Keratinocyte (primary cell): ENCODE results near the gene SLC35E2B. TPM values are rescaled to one million over a fixed set of nuclear protein-coding genes. Genes with fewer than 3 reads are reported as not detected.

Experiments
- DNase-seq: peaks from one replicate; pipeline ENCODE4 v3.0.0-alpha.2; 2011; ENCODE audit warnings: low read depth, missing footprints, low spot score
- FAIRE-seq: peaks from 2 replicates; lab custom pipeline; 2011; peaks lifted over from hg19 to GRCh38; lab: Jason Lieb, UNC
- H2AFZ ChIP-seq: 2 replicates; pipeline ENCODE4 v1.6.0; 2012; ENCODE audit warnings: low read length, control low read depth, inconsistent platforms; ENCODE audit not compliant: control insufficient read depth
- H3K27ac ChIP-seq: 2 replicates; pipeline ENCODE4 v1.5.1; 2011; ENCODE audit warnings: low read length; ENCODE audit not compliant: control insufficient read depth, insufficient read depth
- H3K27me3 ChIP-seq: 3 replicates; pipeline ENCODE4 v1.6.0; 2011; ENCODE audit warnings: low read length; ENCODE audit not compliant: control insufficient read depth, insufficient read depth; ENCODE audit errors: extremely low read depth
- H3K36me3 ChIP-seq, 2 experiments: 2 replicates in 1 of 2; 3 replicates in 1 of 2; pipeline ENCODE4 v1.5.1; 2011; ENCODE audit warnings: low read length in 2 of 2, mild to moderate bottlenecking in 1 of 2; ENCODE audit not compliant: control insufficient read depth in 2 of 2, insufficient read depth in 2 of 2; ENCODE audit errors: extremely low read depth in 1 of 2
- H3K4me1 ChIP-seq: 3 replicates; pipeline ENCODE4 v1.5.1; 2011; ENCODE audit warnings: low read length; ENCODE audit not compliant: control insufficient read depth, insufficient read depth; ENCODE audit errors: extremely low read depth
- H3K4me2 ChIP-seq: 3 replicates; pipeline ENCODE4 v1.6.0; 2011; ENCODE audit warnings: low read depth, low read length; ENCODE audit not compliant: control insufficient read depth, insufficient read depth; ENCODE audit errors: extremely low read depth
- H3K4me3 ChIP-seq, 3 experiments: fragments of 200-600 bp in 1 of 3; sonication (generic) in 1 of 3; 2 replicates in 2 of 3; 3 replicates in 1 of 3; pipeline ENCODE4 v1.5.1; 2011 to 2016; ENCODE audit warnings: low read length in 3 of 3, mild to moderate bottlenecking in 3 of 3, control low read depth in 2 of 3, inconsistent platforms in 1 of 3, low read depth in 1 of 3, mixed read lengths in 1 of 3, mixed run types in 1 of 3, moderate library complexity in 1 of 3; ENCODE audit not compliant: control insufficient read depth in 2 of 3, insufficient read depth in 2 of 3; ENCODE audit errors: extremely low read depth in 1 of 3
- H3K79me2 ChIP-seq: 2 replicates; pipeline ENCODE4 v1.6.0; 2012; ENCODE audit warnings: low read length; ENCODE audit not compliant: control insufficient read depth, insufficient read depth
- H3K9ac ChIP-seq: 3 replicates; pipeline ENCODE4 v1.6.0; 2011; ENCODE audit warnings: low read length; ENCODE audit not compliant: control insufficient read depth, insufficient read depth; ENCODE audit errors: extremely low read depth
- H3K9me1 ChIP-seq: 3 replicates; pipeline ENCODE4 v1.6.0; 2011; ENCODE audit warnings: low read length; ENCODE audit not compliant: control insufficient read depth, insufficient read depth; ENCODE audit errors: extremely low read depth
- H3K9me3 ChIP-seq: 2 replicates; pipeline ENCODE4 v1.5.1; 2012; ENCODE audit warnings: low read depth, low read length; ENCODE audit not compliant: control insufficient read depth
- H4K20me1 ChIP-seq: 3 replicates; pipeline ENCODE4 v1.6.0; 2011; ENCODE audit warnings: low read length; ENCODE audit not compliant: control insufficient read depth, insufficient read depth; ENCODE audit errors: extremely low read depth
- EZH2 ChIP-seq: IDR thresholded peaks from one replicate; pipeline ENCODE4 v1.6.1; 2012; ENCODE audit warnings: inconsistent platforms, mild to moderate bottlenecking, low read length, moderate library complexity
- dilution Hi-C: fragments of 300-500 bp; cut with MboI; formaldehyde crosslinking; loops from one replicate; pipeline ENCODE4 v1.7.0; 2020; ENCODE audit warnings: low sequenced_read_pairs; ENCODE audit not compliant: extremely low pct_ligation_motif_present
- polyA plus RNA-seq, 5 experiments: library from polyadenylated mRNA; depleted of rRNA in 3 of 5; stranded (reverse) in 3 of 5; stranded (forward) in 1 of 5; unstranded in 1 of 5; fragments of >200 nt; gene quantifications; 1 replicate in 1 of 5; 2 replicates in 3 of 5; 3 replicates in 1 of 5; pipeline versions ENCODE4 v1.2.1 to v1.2.3, GENCODE V29; 2011 to 2012; ENCODE audit warnings: missing spikeins in 2 of 5, low read depth in 1 of 5, low replicate concordance in 1 of 5
- TF ChIP-seq, protein P1 (sequence below), 3 experiments: IDR thresholded peaks in 1 of 3; conservative IDR thresholded peaks in 1 of 3; optimal IDR thresholded peaks in 1 of 3; 2 replicates in 2 of 3; 3 replicates in 1 of 3; pipeline versions ENCODE3 to v1.5.1; 2011; ENCODE audit warnings: low read length in 3 of 3, mild to moderate bottlenecking in 3 of 3, moderate library complexity in 2 of 3, control low read depth in 1 of 3, inconsistent platforms in 1 of 3; ENCODE audit not compliant: insufficient read depth in 2 of 3; ENCODE audit errors: extremely low read depth in 1 of 3

SLC35E2B gene
- polyA plus RNA-seq, 1 donor (not counting 4 experiments of a cell fraction or from before 2014, with no cell fraction given), result 10.3 TPM

GRCh38 chr1:1618396-1619068 lies 74.1 kb downstream of the SLC35E2B start:
- Histone ChIP-seq H3K9me1 (no peaks in the 10 kb centered on the region), H4K20me1 (no peaks in the 10 kb centered on the region), H3K36me3 (peaks cover 0 to 3% of the 10 kb centered on the region in 2 experiments), H3K27me3 (no peaks in the 10 kb centered on the region), H3K4me2 (no peak overlapping the region), H2AFZ (no peak overlapping the region), H3K27ac (no peak overlapping the region), H3K4me1 (peaks cover 18% of the 10 kb centered on the region), H3K9me3 (no peaks in the 10 kb centered on the region), H3K4me3 (no peak overlapping the region), H3K9ac (no peak overlapping the region), H3K79me2 (peaks cover 13% of the 10 kb centered on the region)
- TF ChIP-seq EZH2, result no peak
- TF ChIP-seq, protein P1, sequence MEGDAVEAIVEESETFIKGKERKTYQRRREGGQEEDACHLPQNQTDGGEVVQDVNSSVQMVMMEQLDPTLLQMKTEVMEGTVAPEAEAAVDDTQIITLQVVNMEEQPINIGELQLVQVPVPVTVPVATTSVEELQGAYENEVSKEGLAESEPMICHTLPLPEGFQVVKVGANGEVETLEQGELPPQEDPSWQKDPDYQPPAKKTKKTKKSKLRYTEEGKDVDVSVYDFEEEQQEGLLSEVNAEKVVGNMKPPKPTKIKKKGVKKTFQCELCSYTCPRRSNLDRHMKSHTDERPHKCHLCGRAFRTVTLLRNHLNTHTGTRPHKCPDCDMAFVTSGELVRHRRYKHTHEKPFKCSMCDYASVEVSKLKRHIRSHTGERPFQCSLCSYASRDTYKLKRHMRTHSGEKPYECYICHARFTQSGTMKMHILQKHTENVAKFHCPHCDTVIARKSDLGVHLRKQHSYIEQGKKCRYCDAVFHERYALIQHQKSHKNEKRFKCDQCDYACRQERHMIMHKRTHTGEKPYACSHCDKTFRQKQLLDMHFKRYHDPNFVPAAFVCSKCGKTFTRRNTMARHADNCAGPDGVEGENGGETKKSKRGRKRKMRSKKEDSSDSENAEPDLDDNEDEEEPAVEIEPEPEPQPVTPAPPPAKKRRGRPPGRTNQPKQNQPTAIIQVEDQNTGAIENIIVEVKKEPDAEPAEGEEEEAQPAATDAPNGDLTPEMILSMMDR (optimal IDR thresholded peaks at IDR 0.05 in 1 of 3, IDR thresholded peaks at IDR 0.05 in 1 of 3, conservative IDR thresholded peaks at IDR 0.05 in 1 of 3; ENCODE audit: extremely low read depth in 1 of 3, insufficient read depth in 2 of 3, low read length in 3 of 3), result no peak
- DNase-seq (no peak), FAIRE-seq (no peak)
- dilution Hi-C loops, result no loop called here

DNA sequence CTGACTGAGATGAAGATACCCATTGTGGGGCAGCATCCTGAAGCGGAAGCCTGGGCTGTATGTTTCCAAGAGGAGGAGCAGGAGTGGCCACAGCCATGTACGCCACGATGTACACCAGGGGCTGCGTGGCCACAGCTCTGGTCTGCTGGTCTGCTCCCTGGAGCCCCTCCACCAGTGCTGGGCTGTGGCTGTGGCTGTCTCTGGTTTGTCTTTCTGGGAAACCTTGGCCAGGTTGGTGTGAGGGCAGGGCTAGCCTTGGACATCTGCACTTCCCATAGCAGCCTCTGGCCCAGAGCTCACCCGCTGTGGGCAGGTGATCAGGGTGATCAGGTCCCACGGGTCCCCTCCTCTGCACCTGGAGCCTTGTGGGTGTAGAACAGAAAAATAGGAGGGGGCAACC lies 74.7 kb downstream of the SLC35E2B start:
- Histone ChIP-seq H3K9ac (no peak overlapping the region), H3K27me3 (no peaks in the 10 kb centered on the region), H3K4me1 (peaks cover 18% of the 10 kb centered on the region), H3K27ac (no peak overlapping the region), H3K9me1 (no peaks in the 10 kb centered on the region), H3K79me2 (peaks cover 13% of the 10 kb centered on the region), H4K20me1 (no peaks in the 10 kb centered on the region), H2AFZ (no peak overlapping the region), H3K4me2 (no peak overlapping the region), H3K9me3 (no peaks in the 10 kb centered on the region), H3K36me3 (peaks cover 0 to 3% of the 10 kb centered on the region in 2 experiments), H3K4me3 (no peak overlapping the region)
- dilution Hi-C loops, result no loop called here
- TF ChIP-seq, protein P1 (optimal IDR thresholded peaks at IDR 0.05 in 1 of 3, IDR thresholded peaks at IDR 0.05 in 1 of 3, conservative IDR thresholded peaks at IDR 0.05 in 1 of 3; ENCODE audit: extremely low read depth in 1 of 3, insufficient read depth in 2 of 3, low read length in 3 of 3), result no peak
- no peak for TF ChIP-seq EZH2
- DNase-seq (no peak), FAIRE-seq (no peak)
